SK-N-SH (cell line): ENCODE results near the gene DNAL4. TPM values are rescaled to one million over a fixed set of nuclear protein-coding genes. Genes with fewer than 3 reads are reported as not detected.

ENCODE experiments used
- CTCF ChIA-PET: fragments of 300-600, 350-600 bp; formaldehyde crosslinking; extraction: SDS; loops from one replicate; lab custom pipeline; 2021; lab: Yijun Ruan, JAX
- POLR2A ChIA-PET: fragments of 350-600 bp; sonication (Branson Sonifier 250); formaldehyde crosslinking; extraction: SDS; loops from one replicate; lab custom pipeline; 2020; ENCODE audit warnings: antibody characterized with exemption, inconsistent platforms; lab: Yijun Ruan, JAX
- DNase-seq: peaks from one replicate; pipeline ENCODE4 v3.0.0; 2012
- H2AFZ ChIP-seq: fragments of 200-600 bp; sonication (generic); 2 replicates; pipeline ENCODE4 v1.8.1; 2016; ENCODE audit warnings: antibody characterized with exemption, mild to moderate bottlenecking, low read depth
- H3F3A ChIP-seq: fragments of 200-600 bp; sonication (generic); replicated peaks from 2 replicates; pipeline ENCODE3; 2016; ENCODE audit warnings: antibody characterized with exemption, mild to moderate bottlenecking; ENCODE audit not compliant: insufficient read depth
- H3K27ac ChIP-seq, 2 experiments: fragments of 200-500 bp in 1 of 2; fragments of 200-600 bp in 1 of 2; sonication (Bioruptor generic) in 1 of 2; sonication (generic), shearing (Covaris generic) in 1 of 2; 2 replicates each; pipeline versions ENCODE4 v1.5.1 to v1.6.1; 2014 to 2016; ENCODE audit warnings: low read depth in 2 of 2, inconsistent platforms in 1 of 2, low read length in 1 of 2, mild to moderate bottlenecking in 1 of 2, mixed read lengths in 1 of 2
- H3K27me3 ChIP-seq: fragments of 200-600 bp; sonication (generic), shearing (Covaris generic); 2 replicates; pipeline ENCODE4 v1.6.1; 2016; ENCODE audit warnings: mixed run types; ENCODE audit not compliant: insufficient read depth
- H3K36me3 ChIP-seq, 2 experiments: fragments of 200-500 bp in 1 of 2; fragments of 200-600 bp in 1 of 2; sonication (Bioruptor generic) in 1 of 2; sonication (generic) in 1 of 2; replicated peaks in 1 of 2; 2 replicates each; pipeline versions ENCODE3 to v1.5.1; 2014 to 2016; ENCODE audit warnings: low read length in 1 of 2, mild to moderate bottlenecking in 1 of 2; ENCODE audit not compliant: insufficient read depth in 2 of 2, control insufficient read depth in 1 of 2
- H3K4me1 ChIP-seq, 2 experiments: fragments of 200-500 bp in 1 of 2; fragments of 200-600 bp in 1 of 2; sonication (Bioruptor generic) in 1 of 2; sonication (generic), shearing (Covaris generic) in 1 of 2; 2 replicates each; pipeline versions ENCODE4 v1.5.1 to v1.6.1; 2014 to 2016; ENCODE audit warnings: low read depth in 1 of 2, low read length in 1 of 2, mixed run types in 1 of 2; ENCODE audit not compliant: insufficient read depth in 2 of 2, control insufficient read depth in 1 of 2
- H3K4me2 ChIP-seq: fragments of 200-600 bp; sonication (generic), shearing (Covaris generic); 2 replicates; pipeline ENCODE4 v1.6.1; 2017; ENCODE audit warnings: mixed run types
- H3K4me3 ChIP-seq, 2 experiments: fragments of 200-500 bp in 1 of 2; fragments of 200-600 bp in 1 of 2; sonication (Bioruptor generic) in 1 of 2; sonication (generic), shearing (Covaris generic) in 1 of 2; 2 replicates each; pipeline versions ENCODE4 v1.5.1 to v1.8.1; 2014 to 2016; ENCODE audit warnings: low read depth in 2 of 2, inconsistent platforms in 1 of 2, low read length in 1 of 2, mild to moderate bottlenecking in 1 of 2, mixed read lengths in 1 of 2, moderate library complexity in 1 of 2
- H3K79me2 ChIP-seq: fragments of 200-600 bp; sonication (generic); 2 replicates; pipeline ENCODE4 v1.8.1; 2017; ENCODE audit warnings: mild to moderate bottlenecking; ENCODE audit not compliant: insufficient read depth
- H3K9ac ChIP-seq: fragments of 200-600 bp; sonication (generic); 2 replicates; pipeline ENCODE4 v1.6.1; 2017; ENCODE audit warnings: mixed run types
- H3K9me2 ChIP-seq: fragments of 200-600 bp; sonication (generic); 2 replicates; pipeline ENCODE4 v1.6.1; 2017; ENCODE audit warnings: mixed run types
- H3K9me3 ChIP-seq: fragments of 200-600 bp; sonication (generic); 2 replicates; pipeline ENCODE4 v1.6.1; 2017; ENCODE audit warnings: mixed run types, mild to moderate bottlenecking, moderate library complexity
- H4K20me1 ChIP-seq: fragments of 200-600 bp; sonication (generic); 2 replicates; pipeline ENCODE4 v1.6.1; 2017; ENCODE audit warnings: mild to moderate bottlenecking, mixed run types; ENCODE audit not compliant: insufficient read depth
- CHD2 ChIP-seq: fragments of 150-350 bp; IDR thresholded peaks from 2 replicates; pipeline ENCODE4 v1.6.1; 2018; ENCODE audit warnings: low read length; ENCODE audit not compliant: partially characterized antibody
- ELF1 ChIP-seq: IDR thresholded peaks from 2 replicates; pipeline ENCODE4 v1.4.0; 2012
- MAX ChIP-seq: IDR thresholded peaks from 2 replicates; pipeline ENCODE4 v1.4.0; 2012; ENCODE audit warnings: low read depth
- PBX3 ChIP-seq: IDR thresholded peaks from 2 replicates; pipeline ENCODE4; 2012
- RAD21 ChIP-seq: IDR thresholded peaks from 2 replicates; pipeline ENCODE4 v1.6.1; 2012; ENCODE audit warnings: mild to moderate bottlenecking, low read length
- RCOR1 ChIP-seq: fragments of 150-350 bp; IDR thresholded peaks from 2 replicates; pipeline ENCODE4 v1.6.1; 2017; ENCODE audit warnings: antibody characterized with exemption, low read length
- RXRA ChIP-seq: IDR thresholded peaks from 2 replicates; pipeline ENCODE4 v1.4.0; 2012; ENCODE audit warnings: low read depth, mild to moderate bottlenecking, borderline replicate concordance
- SMC3 ChIP-seq: IDR thresholded peaks from 2 replicates; pipeline ENCODE4 v1.6.1; 2012; ENCODE audit warnings: low read depth, low read length, improper control_type of control experiment
- TAF1 ChIP-seq: IDR thresholded peaks from 2 replicates; pipeline ENCODE4 v1.6.1; 2012; ENCODE audit warnings: low read depth, mild to moderate bottlenecking, low read length, moderate library complexity, borderline replicate concordance
- TEAD4 ChIP-seq: IDR thresholded peaks from 2 replicates; pipeline ENCODE4 v1.4.0; 2012; ENCODE audit warnings: mild to moderate bottlenecking, borderline replicate concordance; ENCODE audit not compliant: insufficient read depth
- YY1 ChIP-seq: IDR thresholded peaks from 2 replicates; pipeline ENCODE4 v1.4.0; 2012; ENCODE audit warnings: low read depth, mild to moderate bottlenecking
- WGBS: methylation state at CpG from one replicate; pipeline ENCODE4 v1.1.6; 2017; ENCODE audit warnings: low lambda C conversion rate; 5-methylcytosine and 5-hydroxymethylcytosine counted together
- polyA plus RNA-seq, 3 experiments: library from polyadenylated mRNA; depleted of rRNA; stranded (reverse); fragments of >200 nt; gene quantifications; 2 replicates each; pipeline ENCODE4 v1.2.3, GENCODE V29; 2012

The DNAL4 gene
- polyA plus RNA-seq, 1 of the 3 experiments (the other 2 are of a cell fraction), result 15.1 TPM

DNA sequence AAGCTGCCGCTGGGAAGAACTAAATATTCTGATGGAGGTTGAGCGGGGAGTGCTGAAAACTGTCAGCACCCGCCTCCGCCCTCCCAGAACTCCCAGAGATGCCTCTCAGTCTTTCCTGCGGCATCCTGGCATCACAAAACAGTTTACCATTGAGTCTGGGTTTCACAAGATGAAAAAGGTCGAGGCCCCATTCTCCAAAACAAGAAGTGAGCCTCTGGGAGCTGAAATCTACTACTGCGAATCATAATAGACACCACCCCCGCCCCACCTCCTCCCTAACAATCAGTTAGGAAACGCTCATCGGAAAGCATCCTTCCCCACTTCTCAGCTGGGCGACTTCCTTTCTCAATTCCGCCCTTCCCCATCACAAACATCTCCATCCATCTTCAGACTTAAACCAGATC is 39.2 kb downstream of the DNAL4 start:
- peaks cover 0 to 21% of the 10 kb centered on the region in 2 experiments; a peak in 1 of 4 replicates for H3K4me1 ChIP-seq
- no peaks in the 10 kb centered on the region for H4K20me1 ChIP-seq
- H3K27me3 ChIP-seq, result no peaks in the 10 kb centered on the region
- peak overlapping the region; percentile 74; the same call in 1 of the 2 replicates for H2AFZ ChIP-seq
- no peaks in the 10 kb centered on the region for H3K36me3 ChIP-seq
- ChIA-PET CTCF (no interaction called here), POLR2A (no interaction called here)
- 39% methylated on average over 5 of the region's 12 CpGs for WGBS
- H3K79me2 ChIP-seq, result peaks cover 9% of the 10 kb centered on the region
- no peaks in the 10 kb centered on the region for H3F3A ChIP-seq
- H3K9me3 ChIP-seq, result no peaks in the 10 kb centered on the region
- TF ChIP-seq SMC3 (no peak), ELF1 (no peak), RCOR1 (no peak), YY1 (no peak), MAX (no peak), CHD2 (no peak)
- peak overlapping the region; percentile 54 to 58 for H3K4me3 ChIP-seq
- H3K27ac ChIP-seq, result peak overlapping the region; percentile 39 to 64
- no peaks in the 10 kb centered on the region for H3K9me2 ChIP-seq
- DNase-seq, result no peak
- peak overlapping the region; percentile 76; the same call in 1 of the 2 replicates for H3K4me2 ChIP-seq
- peak overlapping the region; percentile 46; the same call in 1 of the 2 replicates for H3K9ac ChIP-seq

DNA sequence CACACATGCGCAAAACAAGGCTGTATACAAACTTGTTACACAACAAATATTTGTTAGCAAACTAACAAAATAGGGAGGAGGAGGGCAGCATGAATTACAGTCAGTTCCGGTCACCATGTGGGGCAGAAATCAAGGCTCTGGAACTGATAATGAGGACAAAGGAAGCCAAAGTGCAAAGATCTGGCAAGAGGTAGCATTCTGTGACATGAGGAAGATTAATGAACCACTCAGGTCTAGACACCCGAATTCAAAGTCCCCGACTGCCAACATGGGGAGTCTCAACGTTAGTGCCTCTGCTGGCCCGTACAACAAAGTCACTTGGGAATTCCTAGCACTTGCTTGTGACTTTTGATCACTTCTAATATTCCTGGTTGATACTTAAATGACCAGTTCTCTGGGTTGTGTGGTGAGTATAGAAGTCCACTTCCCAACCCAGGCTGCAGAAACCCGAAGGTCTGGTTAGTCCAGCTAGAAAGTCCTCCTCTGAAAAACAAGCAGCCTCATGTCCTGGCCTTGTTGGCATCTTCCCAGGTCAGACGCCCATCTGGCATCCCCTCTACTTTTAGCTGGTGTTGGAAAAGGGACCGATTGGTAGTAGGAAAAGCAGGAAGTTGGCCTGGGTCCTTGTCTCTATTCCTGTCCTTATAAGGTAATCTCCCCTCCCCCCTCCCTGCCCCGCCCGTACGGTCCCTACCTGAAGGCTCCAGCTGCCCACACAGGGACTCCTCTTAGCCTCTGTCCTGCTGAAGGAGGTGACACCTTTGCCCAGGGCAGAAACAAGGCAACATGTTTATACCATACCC is 39.8 kb downstream of the DNAL4 start:
- ChIA-PET CTCF (no interaction called here), POLR2A (no interaction called here)
- no peak overlapping the region for H2AFZ ChIP-seq
- no peaks in the 10 kb centered on the region for H4K20me1 ChIP-seq
- DNase-seq, result no peak
- H3K79me2 ChIP-seq, result peaks cover 9% of the 10 kb centered on the region
- no peaks in the 10 kb centered on the region for H3K9me2 ChIP-seq
- TF ChIP-seq RXRA, result no peak
- no peak for TF ChIP-seq TEAD4
- TF ChIP-seq TAF1, result no peak
- no peak for TF ChIP-seq MAX
- no peak for TF ChIP-seq PBX3
- TF ChIP-seq CHD2, result no peak
- TF ChIP-seq YY1, result no peak
- TF ChIP-seq ELF1, result no peak
- no peak for TF ChIP-seq RAD21
- H3F3A ChIP-seq, result no peaks in the 10 kb centered on the region
- H3K27ac ChIP-seq, result no peak overlapping the region; a peak in 1 of 4 replicates
- peak overlapping the region in 1 of 2 experiments; percentile 58; a peak in 1 of 4 replicates for H3K4me3 ChIP-seq
- no peaks in the 10 kb centered on the region for H3K9me3 ChIP-seq
- peak overlapping the region; percentile 76; the same call in 1 of the 2 replicates for H3K4me2 ChIP-seq
- H3K4me1 ChIP-seq, result peaks cover 0 to 21% of the 10 kb centered on the region in 2 experiments; a peak in 1 of 4 replicates
- H3K9ac ChIP-seq, result no peak overlapping the region; the same call in 1 of the 2 replicates
- WGBS, result 71% methylated on average over 7 of the region's 12 CpGs
- H3K27me3 ChIP-seq, result no peaks in the 10 kb centered on the region
- H3K36me3 ChIP-seq, result no peaks in the 10 kb centered on the region
